LNCAP (cell line): ENCODE measurements around the gene PGS1.

Experiments used
- CTCF ChIP-seq: fragments of 450-650 bp; IDR thresholded peaks from 2 replicates; pipeline ENCODE4 v1.5.1; 2017; ENCODE audit warnings: mild to moderate bottlenecking

PGS1 gene

GRCh38 chr17:78460176-78460675 lies 81.8 kb downstream of the PGS1 start:
- no peak for TF ChIP-seq CTCF

GRCh38 chr17:78460951-78461798 lies 82.7 kb downstream of the PGS1 start:
- TF ChIP-seq CTCF: no peak

- no peak for TF ChIP-seq CTCF
Measured at GRCh38 chr17:78461799-78462053, 83.3 kb downstream of the PGS1 start.

GRCh38 chr17:78462148-78462547 lies 83.7 kb downstream of the PGS1 start:
- no peak for TF ChIP-seq CTCF

GRCh38 chr17:78466786-78467715 lies 88.6 kb downstream of the PGS1 start:
- no peak for TF ChIP-seq CTCF

GRCh38 chr17:78468366-78468765 lies 89.9 kb downstream of the PGS1 start:
- no peak for TF ChIP-seq CTCF

- TF ChIP-seq CTCF: no peak
Measured at GRCh38 chr17:78469443-78469842, 91.0 kb downstream of the PGS1 start.
